Ishikawa (cell line): Measurements from ENCODE around the gene PIANP.

ENCODE experiments used
- CEBPB ChIP-seq: IDR thresholded peaks from 2 replicates; pipeline ENCODE4 v1.6.1; 2012
- CREB1 ChIP-seq: IDR thresholded peaks from 2 replicates; pipeline ENCODE4 v1.6.1; 2012; ENCODE audit warnings: low read depth
- EGR1 ChIP-seq: IDR thresholded peaks from 2 replicates; pipeline ENCODE4 v1.6.1; 2012
- EP300 ChIP-seq: IDR thresholded peaks from 2 replicates; pipeline ENCODE4 v1.6.1; 2012; ENCODE audit warnings: borderline replicate concordance
- FOXM1 ChIP-seq: IDR thresholded peaks from 2 replicates; pipeline ENCODE4 v1.6.1; 2012; ENCODE audit warnings: low read depth, borderline replicate concordance
- NFIC ChIP-seq: IDR thresholded peaks from 2 replicates; pipeline ENCODE4 v1.6.1; 2012
- RAD21 ChIP-seq: IDR thresholded peaks from 2 replicates; pipeline ENCODE4 v1.6.1; 2012; ENCODE audit warnings: low read depth
- TAF1 ChIP-seq: IDR thresholded peaks from 2 replicates; pipeline ENCODE4 v1.6.1; 2012; ENCODE audit warnings: low read depth, mild to moderate bottlenecking
- TCF12 ChIP-seq: IDR thresholded peaks from 2 replicates; pipeline ENCODE4 v1.6.1; 2012; ENCODE audit warnings: low read depth
- TEAD4 ChIP-seq: IDR thresholded peaks from 2 replicates; pipeline ENCODE4 v1.6.1; 2012
- YY1 ChIP-seq: IDR thresholded peaks from 2 replicates; pipeline ENCODE4 v1.6.1; 2012; ENCODE audit warnings: low read depth
- ZBTB7A ChIP-seq: IDR thresholded peaks from 2 replicates; pipeline ENCODE4 v1.6.1; 2012; ENCODE audit warnings: low read depth
- TF ChIP-seq, protein P1 (sequence below): IDR thresholded peaks from 2 replicates; pipeline ENCODE4 v1.6.1; 2012; ENCODE audit warnings: low read depth, mild to moderate bottlenecking
- TF ChIP-seq, protein P2 (sequence below): IDR thresholded peaks from 2 replicates; pipeline ENCODE4 v1.6.1; 2012
- TF ChIP-seq, protein P3 (sequence below): IDR thresholded peaks from 2 replicates; pipeline ENCODE4 v1.6.1; 2012

PIANP gene

DNA sequence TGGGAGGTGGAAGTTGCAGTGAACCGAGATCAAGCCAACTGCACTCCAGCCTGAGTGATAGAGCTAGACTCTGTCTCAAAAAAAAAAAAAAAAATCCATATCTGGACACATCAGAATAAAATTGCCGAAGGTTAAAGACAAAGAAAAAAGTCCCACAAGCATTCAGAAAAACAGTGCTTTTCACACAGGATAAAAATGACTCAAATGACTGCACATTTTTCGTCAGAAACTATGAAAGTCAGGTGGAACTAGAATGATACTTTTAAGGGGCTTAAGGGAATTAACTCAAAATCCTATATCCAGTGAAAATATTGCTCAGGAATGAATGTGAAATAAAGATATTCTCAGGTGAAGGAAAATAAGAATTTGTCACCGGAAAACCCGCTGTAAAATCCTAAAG is 36.1 kb upstream of the PIANP start:
- TF ChIP-seq, protein P1, sequence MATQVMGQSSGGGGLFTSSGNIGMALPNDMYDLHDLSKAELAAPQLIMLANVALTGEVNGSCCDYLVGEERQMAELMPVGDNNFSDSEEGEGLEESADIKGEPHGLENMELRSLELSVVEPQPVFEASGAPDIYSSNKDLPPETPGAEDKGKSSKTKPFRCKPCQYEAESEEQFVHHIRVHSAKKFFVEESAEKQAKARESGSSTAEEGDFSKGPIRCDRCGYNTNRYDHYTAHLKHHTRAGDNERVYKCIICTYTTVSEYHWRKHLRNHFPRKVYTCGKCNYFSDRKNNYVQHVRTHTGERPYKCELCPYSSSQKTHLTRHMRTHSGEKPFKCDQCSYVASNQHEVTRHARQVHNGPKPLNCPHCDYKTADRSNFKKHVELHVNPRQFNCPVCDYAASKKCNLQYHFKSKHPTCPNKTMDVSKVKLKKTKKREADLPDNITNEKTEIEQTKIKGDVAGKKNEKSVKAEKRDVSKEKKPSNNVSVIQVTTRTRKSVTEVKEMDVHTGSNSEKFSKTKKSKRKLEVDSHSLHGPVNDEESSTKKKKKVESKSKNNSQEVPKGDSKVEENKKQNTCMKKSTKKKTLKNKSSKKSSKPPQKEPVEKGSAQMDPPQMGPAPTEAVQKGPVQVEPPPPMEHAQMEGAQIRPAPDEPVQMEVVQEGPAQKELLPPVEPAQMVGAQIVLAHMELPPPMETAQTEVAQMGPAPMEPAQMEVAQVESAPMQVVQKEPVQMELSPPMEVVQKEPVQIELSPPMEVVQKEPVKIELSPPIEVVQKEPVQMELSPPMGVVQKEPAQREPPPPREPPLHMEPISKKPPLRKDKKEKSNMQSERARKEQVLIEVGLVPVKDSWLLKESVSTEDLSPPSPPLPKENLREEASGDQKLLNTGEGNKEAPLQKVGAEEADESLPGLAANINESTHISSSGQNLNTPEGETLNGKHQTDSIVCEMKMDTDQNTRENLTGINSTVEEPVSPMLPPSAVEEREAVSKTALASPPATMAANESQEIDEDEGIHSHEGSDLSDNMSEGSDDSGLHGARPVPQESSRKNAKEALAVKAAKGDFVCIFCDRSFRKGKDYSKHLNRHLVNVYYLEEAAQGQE: no peak
- no peak for TF ChIP-seq TAF1
- TF ChIP-seq, protein P2, sequence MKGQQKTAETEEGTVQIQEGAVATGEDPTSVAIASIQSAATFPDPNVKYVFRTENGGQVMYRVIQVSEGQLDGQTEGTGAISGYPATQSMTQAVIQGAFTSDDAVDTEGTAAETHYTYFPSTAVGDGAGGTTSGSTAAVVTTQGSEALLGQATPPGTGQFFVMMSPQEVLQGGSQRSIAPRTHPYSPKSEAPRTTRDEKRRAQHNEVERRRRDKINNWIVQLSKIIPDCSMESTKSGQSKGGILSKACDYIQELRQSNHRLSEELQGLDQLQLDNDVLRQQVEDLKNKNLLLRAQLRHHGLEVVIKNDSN: no peak
- no peak for TF ChIP-seq CEBPB
- no peak for TF ChIP-seq TCF12

DNA sequence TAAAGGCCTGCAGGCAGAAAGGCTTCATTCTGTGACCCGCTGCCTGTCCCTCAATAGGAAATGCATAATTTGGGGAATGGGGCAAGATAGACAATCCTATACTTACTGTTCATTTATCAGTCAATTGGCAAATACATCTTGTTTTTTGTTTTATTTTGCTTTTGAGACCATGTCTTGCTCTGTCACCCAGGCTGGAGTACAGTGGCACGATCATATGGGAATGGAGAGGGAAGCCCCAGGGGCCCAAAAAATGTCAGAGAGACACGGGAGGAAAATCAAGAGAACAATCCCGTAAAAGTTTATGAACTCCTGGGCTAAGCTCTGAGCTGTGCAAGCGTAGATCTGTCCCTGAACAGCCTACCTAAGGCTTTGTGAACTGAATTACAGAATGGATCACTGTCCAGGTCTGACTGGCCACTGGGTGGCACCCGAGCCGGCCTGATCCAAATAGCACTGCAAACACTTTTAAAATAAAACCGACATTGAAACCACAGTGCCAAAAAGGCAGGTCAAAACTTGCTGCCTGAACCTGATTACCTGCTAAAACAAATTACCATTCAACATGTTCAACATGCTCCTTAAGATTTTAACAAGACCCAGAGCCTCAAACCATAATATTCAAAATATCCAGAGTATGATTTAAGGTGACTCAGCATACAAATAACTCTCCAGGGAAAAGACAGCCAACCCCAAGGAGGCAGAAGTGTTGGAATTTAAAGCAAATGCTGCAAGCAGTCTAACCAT is 35.0 kb upstream of the PIANP start:
- TF ChIP-seq EGR1 (no peak), NFIC (0 out of 2 replicates have a peak, but pooled peaks have one; percentile 11), RAD21 (peak; percentile 86), CEBPB (no peak)

DNA sequence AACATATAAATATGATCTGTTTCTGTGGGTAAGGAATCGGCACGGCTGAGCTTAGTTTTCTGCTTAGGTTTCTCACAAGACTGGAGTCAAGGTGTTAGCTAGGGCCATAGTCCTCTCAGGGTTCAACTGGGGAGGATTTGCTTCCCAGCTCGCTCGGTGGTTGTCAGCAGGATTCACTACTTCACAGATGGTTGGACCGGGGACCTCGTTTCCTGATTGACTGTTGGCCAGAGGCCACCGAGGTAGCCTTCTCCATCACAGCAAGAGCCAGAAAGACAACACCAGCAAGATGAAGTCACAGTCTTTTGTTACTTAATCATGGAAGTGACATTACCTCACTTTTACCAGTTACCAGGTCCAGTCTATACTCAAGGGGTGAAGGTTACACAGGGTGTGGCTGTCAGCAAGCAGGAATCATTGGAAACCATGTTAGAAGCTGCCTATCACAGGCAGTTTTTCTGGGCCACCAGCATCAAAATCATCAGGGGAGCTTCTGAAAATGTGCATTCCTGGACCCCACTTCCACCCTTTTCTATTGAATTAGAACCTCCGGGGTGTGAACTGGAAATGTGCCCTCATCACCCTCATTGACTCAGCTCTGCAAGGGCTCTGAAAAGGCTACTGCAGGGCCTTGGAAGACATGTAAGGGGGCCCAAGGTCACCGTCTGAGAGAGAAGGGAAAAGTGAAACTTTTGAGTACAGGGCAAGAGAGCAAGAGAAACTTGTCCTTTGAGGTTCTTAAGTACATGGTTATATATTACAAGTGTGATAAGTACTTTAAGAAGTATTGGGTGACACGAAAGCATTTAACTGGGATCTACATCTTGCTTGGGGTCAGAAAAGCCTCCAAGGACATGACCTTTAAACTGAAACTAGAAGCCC is 34.1 kb upstream of the PIANP start:
- TF ChIP-seq CREB1 (no peak), NFIC (no peak), EGR1 (no peak), TEAD4 (no peak), ZBTB7A (no peak), TAF1 (no peak), TCF12 (no peak), EP300 (no peak), YY1 (no peak), RAD21 (no peak), FOXM1 (no peak)
- TF ChIP-seq, protein P1: no peak
- TF ChIP-seq, protein P2: no peak
- TF ChIP-seq, protein P3, sequence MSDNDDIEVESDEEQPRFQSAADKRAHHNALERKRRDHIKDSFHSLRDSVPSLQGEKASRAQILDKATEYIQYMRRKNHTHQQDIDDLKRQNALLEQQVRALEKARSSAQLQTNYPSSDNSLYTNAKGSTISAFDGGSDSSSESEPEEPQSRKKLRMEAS: no peak

DNA sequence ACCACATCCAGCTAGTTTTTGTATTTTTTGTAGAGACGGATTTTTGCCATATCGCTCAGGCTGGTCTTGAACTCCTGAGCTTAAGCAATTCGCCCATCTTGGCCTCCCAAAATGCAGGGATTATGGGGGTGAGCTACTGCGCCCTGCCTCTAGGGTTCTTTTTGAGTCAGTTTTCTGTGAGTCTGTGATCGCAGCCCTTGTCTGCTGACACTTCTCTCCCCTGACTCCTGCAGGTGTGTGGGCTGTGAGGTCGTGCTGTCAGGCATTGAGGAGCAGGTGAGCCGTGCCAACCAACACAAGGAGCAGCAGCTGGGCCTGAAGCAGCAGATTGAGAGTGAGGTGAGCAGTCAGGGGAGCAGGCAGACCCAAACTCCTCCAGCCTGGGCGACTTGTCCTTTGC is 29.6 kb upstream of the PIANP start:
- TF ChIP-seq RAD21 (no peak), FOXM1 (no peak), TEAD4 (no peak), TAF1 (no peak), CREB1 (no peak), TCF12 (no peak), EP300 (no peak), NFIC (no peak), CEBPB (no peak), ZBTB7A (no peak)
- TF ChIP-seq, protein P3: no peak

DNA sequence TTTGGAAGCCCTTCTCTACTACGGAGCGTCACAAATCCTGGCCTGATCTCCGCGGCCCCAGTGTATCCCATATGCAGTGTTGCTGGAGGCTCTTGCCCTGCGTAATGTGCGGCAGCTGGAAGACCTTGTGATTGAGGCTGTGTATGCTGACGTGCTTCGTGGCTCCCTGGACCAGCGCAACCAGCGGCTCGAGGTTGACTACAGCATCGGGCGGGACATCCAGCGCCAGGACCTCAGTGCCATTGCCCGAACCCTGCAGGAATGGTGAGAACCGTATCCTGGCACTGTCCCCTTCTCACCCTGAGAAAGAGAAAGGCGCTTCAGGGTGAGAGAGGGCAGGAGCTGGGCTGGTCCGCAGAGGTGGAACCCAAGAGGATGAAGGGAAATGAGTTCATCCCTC is 28.6 kb upstream of the PIANP start:
- TF ChIP-seq, protein P1: no peak
- TF ChIP-seq, protein P3: no peak
- TF ChIP-seq CREB1 (no peak), NFIC (no peak), RAD21 (no peak), ZBTB7A (no peak), YY1 (no peak), TAF1 (no peak), TEAD4 (no peak), EGR1 (no peak)
- TF ChIP-seq, protein P2: no peak
